ENCODE results near the gene KCNH3.
A peak's percentile ranks its signal among the peaks of the same experiment; 100 is the strongest.
"Not testable (repeated sequence)": the region's sequence is repeated elsewhere in the genome, so short reads cannot be mapped to it uniquely, and the experiment has no call there.

Gene KCNH3

DNA sequence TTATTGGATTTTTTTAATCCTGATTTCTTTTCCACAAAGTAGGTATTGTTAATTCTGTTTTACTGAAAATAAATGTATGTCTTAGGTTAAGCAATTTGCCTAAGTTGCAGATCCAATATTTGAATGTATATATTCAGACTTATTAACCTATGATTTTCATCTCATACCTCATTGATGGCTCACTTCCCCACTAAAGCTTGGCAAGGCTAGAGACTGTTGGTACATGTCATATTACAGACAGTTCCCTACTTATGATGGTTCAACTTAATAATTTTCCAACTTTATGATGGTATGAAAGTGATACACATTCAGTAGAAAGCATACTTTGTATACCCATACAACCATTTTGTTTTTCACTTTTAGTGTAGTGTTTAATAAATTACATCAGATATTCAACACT, 33.2 kb upstream of the KCNH3 start:
- Histone ChIP-seq H3K36me3 (ENCODE audit: control insufficient read depth in 2 of 2, insufficient read depth in 1 of 2, low read length in 2 of 2) (peaks cover 14 to 26% of the 10 kb centered on the region in 2 experiments), H3K4me3 (ENCODE audit: low read depth, low read length) (no peak overlapping the region), H3K9me3 (ENCODE audit: control insufficient read depth, insufficient read depth, low read depth, low read length) (no peaks in the 10 kb centered on the region), H3K27ac (ENCODE audit: extremely low read depth, low read depth, low read length) (no peak overlapping the region), H3K4me1 (ENCODE audit: control insufficient read depth, insufficient read depth, low read length) (no peaks in the 10 kb centered on the region; the same call in 1 of the 2 replicates)
- TF ChIP-seq ZNF791 (tag by site-specific recombination; IDR thresholded peaks at IDR 0.05) (no peak), ZNF354C (tag by site-specific recombination; IDR thresholded peaks at IDR 0.05; ENCODE audit: borderline replicate concordance, low read depth) (no peak), ZBTB7A (tag by site-specific recombination; IDR thresholded peaks at IDR 0.05; ENCODE audit: low read depth) (no peak), HOXD13 (CRISPR knock-in tag; IDR thresholded peaks at IDR 0.05; ENCODE audit: borderline replicate concordance) (no peak), YY2 (tag by site-specific recombination; IDR thresholded peaks at IDR 0.05) (no peak), ZNF175 (tag by site-specific recombination; IDR thresholded peaks at IDR 0.05) (no peak), ZNF37A (tag by site-specific recombination; IDR thresholded peaks at IDR 0.05) (no peak), ZNF548 (tag by site-specific recombination; IDR thresholded peaks at IDR 0.05) (no peak), GLI4 (tag by site-specific recombination; IDR thresholded peaks at IDR 0.05) (no peak), ZNF621 (tag by site-specific recombination; IDR thresholded peaks at IDR 0.05) (no peak), FEZF1 (tag by site-specific recombination; IDR thresholded peaks at IDR 0.05) (no peak), ZNF600 (tag by site-specific recombination; IDR thresholded peaks at IDR 0.05) (no peak), ZIC2 (tag by site-specific recombination; IDR thresholded peaks at IDR 0.05) (no peak)
- TF ChIP-seq, protein P1, sequence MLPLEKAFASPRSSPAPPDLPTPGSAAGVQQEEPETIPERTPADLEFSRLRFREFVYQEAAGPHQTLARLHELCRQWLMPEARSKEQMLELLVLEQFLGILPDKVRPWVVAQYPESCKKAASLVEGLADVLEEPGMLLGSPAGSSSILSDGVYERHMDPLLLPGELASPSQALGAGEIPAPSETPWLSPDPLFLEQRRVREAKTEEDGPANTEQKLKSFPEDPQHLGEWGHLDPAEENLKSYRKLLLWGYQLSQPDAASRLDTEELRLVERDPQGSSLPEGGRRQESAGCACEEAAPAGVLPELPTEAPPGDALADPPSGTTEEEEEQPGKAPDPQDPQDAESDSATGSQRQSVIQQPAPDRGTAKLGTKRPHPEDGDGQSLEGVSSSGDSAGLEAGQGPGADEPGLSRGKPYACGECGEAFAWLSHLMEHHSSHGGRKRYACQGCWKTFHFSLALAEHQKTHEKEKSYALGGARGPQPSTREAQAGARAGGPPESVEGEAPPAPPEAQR (tag by site-specific recombination; IDR thresholded peaks at IDR 0.05), result no peak
- TF ChIP-seq, protein P2, sequence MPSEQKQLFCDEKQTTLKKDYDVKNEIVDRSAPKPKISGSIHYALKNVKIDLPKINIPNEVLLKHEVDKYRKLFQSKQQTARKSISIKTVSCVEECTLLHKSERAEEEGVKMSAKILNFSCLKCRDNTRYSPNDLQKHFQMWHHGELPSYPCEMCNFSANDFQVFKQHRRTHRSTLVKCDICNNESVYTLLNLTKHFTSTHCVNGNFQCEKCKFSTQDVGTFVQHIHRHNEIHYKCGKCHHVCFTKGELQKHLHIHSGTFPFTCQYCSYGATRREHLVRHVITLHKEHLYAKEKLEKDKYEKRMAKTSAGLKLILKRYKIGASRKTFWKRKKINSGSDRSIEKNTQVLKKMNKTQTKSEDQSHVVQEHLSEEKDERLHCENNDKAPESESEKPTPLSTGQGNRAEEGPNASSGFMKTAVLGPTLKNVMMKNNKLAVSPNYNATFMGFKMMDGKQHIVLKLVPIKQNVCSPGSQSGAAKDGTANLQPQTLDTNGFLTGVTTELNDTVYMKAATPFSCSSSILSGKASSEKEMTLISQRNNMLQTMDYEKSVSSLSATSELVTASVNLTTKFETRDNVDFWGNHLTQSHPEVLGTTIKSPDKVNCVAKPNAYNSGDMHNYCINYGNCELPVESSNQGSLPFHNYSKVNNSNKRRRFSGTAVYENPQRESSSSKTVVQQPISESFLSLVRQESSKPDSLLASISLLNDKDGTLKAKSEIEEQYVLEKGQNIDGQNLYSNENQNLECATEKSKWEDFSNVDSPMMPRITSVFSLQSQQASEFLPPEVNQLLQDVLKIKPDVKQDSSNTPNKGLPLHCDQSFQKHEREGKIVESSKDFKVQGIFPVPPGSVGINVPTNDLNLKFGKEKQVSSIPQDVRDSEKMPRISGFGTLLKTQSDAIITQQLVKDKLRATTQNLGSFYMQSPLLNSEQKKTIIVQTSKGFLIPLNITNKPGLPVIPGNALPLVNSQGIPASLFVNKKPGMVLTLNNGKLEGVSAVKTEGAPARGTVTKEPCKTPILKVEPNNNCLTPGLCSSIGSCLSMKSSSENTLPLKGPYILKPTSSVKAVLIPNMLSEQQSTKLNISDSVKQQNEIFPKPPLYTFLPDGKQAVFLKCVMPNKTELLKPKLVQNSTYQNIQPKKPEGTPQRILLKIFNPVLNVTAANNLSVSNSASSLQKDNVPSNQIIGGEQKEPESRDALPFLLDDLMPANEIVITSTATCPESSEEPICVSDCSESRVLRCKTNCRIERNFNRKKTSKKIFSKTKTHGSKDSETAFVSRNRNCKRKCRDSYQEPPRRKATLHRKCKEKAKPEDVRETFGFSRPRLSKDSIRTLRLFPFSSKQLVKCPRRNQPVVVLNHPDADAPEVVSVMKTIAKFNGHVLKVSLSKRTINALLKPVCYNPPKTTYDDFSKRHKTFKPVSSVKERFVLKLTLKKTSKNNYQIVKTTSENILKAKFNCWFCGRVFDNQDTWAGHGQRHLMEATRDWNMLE (tag by site-specific recombination; conservative IDR thresholded peaks at IDR 0.05; ENCODE audit: low read depth), result no peak
- POLR2A ChIA-PET, result no interaction called here
- CTCF ChIA-PET, result interaction anchor here (0.5 to 19.4 kb wide), 6 partner anchors 8 to 460 kb away, joined by 3 to 517 read pairs (median 3); partner anchors contain the start of gene SPATS2

- Histone ChIP-seq H3K9me3 (ENCODE audit: control insufficient read depth, insufficient read depth, low read depth, low read length) (no peaks in the 10 kb centered on the region), H3K27ac (ENCODE audit: extremely low read depth, low read depth, low read length) (no peak overlapping the region), H3K4me3 (ENCODE audit: low read depth, low read length) (no peak overlapping the region), H3K36me3 (ENCODE audit: control insufficient read depth in 2 of 2, insufficient read depth in 1 of 2, low read length in 2 of 2) (peaks cover 11 to 16% of the 10 kb centered on the region in 2 experiments), H3K4me1 (ENCODE audit: control insufficient read depth, insufficient read depth, low read length) (no peaks in the 10 kb centered on the region; the same call in none of the 2 replicates)
- TF ChIP-seq PRDM1 (tag by site-specific recombination; IDR thresholded peaks at IDR 0.05) (peak; percentile 44; the same call in 1 of the 2 replicates), SETDB1 (IDR thresholded peaks at IDR 0.05; ENCODE audit: insufficient read length, low read length) (no peak)
- ChIA-PET POLR2A (no interaction called here), CTCF (interaction anchor here (0.6 to 19.4 kb wide), 3 partner anchors 23 to 145 kb away, joined by 3 to 517 read pairs (median 3); partner anchors contain the start of gene SPATS2)
Observed at GRCh38 chr12:49507139-49507538, 31.7 kb upstream of the KCNH3 start.

- H3K9me3 ChIP-seq (ENCODE audit: control insufficient read depth, insufficient read depth, low read depth, low read length); H3K4me1 ChIP-seq (ENCODE audit: control insufficient read depth, insufficient read depth, low read length); H3K4me3 ChIP-seq (ENCODE audit: low read depth, low read length); H3K27ac ChIP-seq (ENCODE audit: extremely low read depth, low read depth, low read length); H3K36me3 ChIP-seq (ENCODE audit: control insufficient read depth in 2 of 2, insufficient read depth in 1 of 2, low read length in 2 of 2): not testable (repeated sequence)
- ChIA-PET POLR2A (interaction anchor here (0.6 to 1.0 kb wide), 3 partner anchors 162 to 232 kb away, joined by 3 to 7 read pairs (median 6); partner anchors contain the start of gene TMBIM6), CTCF (interaction anchor here (0.7 to 19.4 kb wide), 8 partner anchors 22 to 223 kb away, joined by 3 to 517 read pairs (median 4); partner anchors contain the start of gene SPATS2)
Observed at GRCh38 chr12:49509681-49510080, 29.1 kb upstream of the KCNH3 start.

Measured in HEK293 (cell line).